ENCODE measurements around the gene NACC2. TPM values are rescaled to one million over a fixed set of nuclear protein-coding genes. Genes with fewer than 3 reads are reported as not detected.

Gene NACC2
- total RNA-seq, 1 donor from 2014 or later = 1.6 TPM

DNA sequence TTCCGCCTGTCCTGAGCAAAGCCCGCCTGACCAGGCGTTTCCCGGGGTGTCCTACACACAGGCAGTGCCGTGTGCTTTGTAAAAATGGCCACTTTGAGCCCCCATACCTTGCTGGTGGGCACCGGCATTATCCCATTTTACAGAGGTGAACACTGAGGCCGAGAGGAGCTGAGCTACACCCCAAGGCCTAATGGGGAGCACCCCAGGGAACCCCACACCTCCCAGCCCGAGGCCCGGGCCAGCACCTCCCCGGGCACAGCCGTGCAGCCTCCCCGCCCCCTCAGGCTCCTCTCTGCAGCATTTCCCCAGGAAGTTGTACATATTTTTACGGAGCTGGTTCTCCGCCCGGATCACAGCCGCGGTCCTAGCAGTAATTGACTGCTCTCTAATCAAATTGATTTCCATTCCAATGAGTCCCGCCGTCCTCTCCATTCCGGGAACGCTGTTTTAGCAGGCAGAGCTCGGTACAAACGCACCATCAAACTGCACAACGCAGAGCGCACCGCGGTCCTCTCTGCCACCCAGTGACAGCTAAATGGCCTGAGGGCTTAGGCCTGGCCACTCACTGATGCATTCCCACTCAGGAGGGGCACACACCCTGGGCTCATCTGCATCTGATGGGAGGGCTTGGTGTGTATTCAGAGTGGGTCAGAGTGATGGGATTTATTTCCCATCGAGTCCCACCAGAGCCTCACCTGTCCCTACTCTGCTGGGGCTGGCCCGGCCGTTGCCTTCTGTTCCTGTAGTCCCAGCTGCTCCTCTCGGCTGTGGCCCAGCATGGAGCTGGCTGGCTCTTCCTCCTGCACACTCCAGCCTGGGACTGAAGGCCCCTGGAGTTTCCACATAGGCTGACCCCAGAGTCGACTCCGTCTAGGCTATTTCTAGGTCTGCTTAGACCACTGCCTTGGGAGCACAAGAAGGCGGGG is 97.7 kb downstream of the NACC2 start:
- CTCF ChIA-PET = no interaction called here
- intact Hi-C loops (cut with micrococcal nuclease) = no loop called here
- Mint-ChIP-seq H3K36me3 (ENCODE audit: low read depth) (no peaks in the 10 kb centered on the region), H3K4me1 (peaks cover 6% of the 10 kb centered on the region), H3K27ac (no peak overlapping the region), H3K27me3 (no peaks in the 10 kb centered on the region), H3K9me3 (no peaks in the 10 kb centered on the region), H3K4me3 (no peak overlapping the region)
- POLR2A ChIA-PET = no interaction called here
- DNase-seq = no peak
- no peak for TF ChIP-seq CTCF (IDR thresholded peaks at IDR 0.05)
- ATAC-seq (ENCODE audit: low read depth) = no peak

DNA sequence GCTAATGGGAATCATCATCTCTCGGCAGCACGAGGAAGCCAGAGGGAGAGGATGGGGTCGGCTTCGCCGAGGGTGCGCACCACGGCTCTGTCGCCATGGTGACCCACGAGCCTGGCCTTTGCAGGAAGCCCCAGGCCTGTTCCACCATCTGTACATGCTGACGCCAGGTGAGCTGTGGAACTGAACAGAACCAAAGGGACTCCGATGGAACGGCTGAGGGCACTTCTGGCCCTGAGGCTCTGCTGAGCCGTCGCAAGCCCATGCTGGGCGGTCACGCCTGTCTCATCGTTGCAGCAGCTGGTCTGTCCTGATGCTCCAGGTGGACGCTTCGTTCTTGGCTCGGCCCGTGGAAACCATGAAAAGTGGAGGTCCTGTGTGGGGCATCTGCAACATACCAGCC is 99.3 kb downstream of the NACC2 start:
- DNase-seq = no peak
- no peaks in the 10 kb centered on the region for H3K27me3 Mint-ChIP-seq
- ChIA-PET POLR2A (interaction anchor here (0.6 kb wide), 1 partner anchor 49 kb away, joined by 3 read pairs; no protein-coding TSS in a partner anchor), CTCF (no interaction called here)
- ATAC-seq (ENCODE audit: low read depth) = no peak
- no peaks in the 10 kb centered on the region for H3K9me3 Mint-ChIP-seq
- peaks cover 12% of the 10 kb centered on the region for H3K4me1 Mint-ChIP-seq
- intact Hi-C loops (cut with micrococcal nuclease) = no loop called here
- no peak overlapping the region for H3K27ac Mint-ChIP-seq
- H3K4me3 Mint-ChIP-seq = no peak overlapping the region
- no peaks in the 10 kb centered on the region for H3K36me3 Mint-ChIP-seq (ENCODE audit: low read depth)
- no peak for TF ChIP-seq CTCF (IDR thresholded peaks at IDR 0.05)

DNA sequence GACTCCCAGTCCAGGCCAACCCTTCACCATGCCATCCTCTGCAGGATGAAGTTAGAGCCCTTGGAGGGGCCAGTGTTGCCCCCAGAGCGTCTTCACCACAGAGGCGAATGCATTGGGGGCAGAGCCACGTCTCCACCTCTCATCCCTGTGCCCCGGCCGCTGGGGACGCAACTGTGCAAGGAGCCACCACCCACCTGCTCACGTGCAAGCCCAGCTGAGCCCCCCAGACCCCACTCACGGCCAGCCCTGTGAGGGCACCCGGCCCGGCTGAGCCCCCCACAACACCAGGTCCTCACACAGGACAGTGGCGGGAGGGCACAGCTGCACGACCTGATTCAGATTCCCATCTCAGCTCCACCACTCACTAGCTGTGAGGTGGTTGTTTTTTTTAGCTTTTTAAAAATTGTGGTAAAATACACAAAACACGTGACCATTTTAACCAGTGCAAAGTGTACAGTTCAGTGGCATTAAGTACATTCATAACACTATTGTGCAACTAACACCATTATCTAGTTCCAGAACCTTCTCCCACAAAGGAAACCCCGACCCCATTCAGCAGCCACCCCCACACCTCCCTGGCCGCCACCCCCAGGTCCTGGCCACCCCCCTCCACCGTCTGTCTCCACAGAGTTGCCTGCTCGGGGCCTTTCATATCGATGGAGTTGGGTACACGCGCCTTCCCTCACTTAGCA is 100.4 kb downstream of the NACC2 start:
- intact Hi-C loops (cut with micrococcal nuclease) = no loop called here
- H3K9me3 Mint-ChIP-seq = no peaks in the 10 kb centered on the region
- ChIA-PET CTCF (no interaction called here), POLR2A (no interaction called here)
- no peak for TF ChIP-seq CTCF (IDR thresholded peaks at IDR 0.05)
- no peaks in the 10 kb centered on the region for H3K36me3 Mint-ChIP-seq (ENCODE audit: low read depth)
- H3K27me3 Mint-ChIP-seq = no peaks in the 10 kb centered on the region
- peaks cover 19% of the 10 kb centered on the region for H3K4me1 Mint-ChIP-seq
- ATAC-seq (ENCODE audit: low read depth) = no peak
- H3K4me3 Mint-ChIP-seq = no peak overlapping the region
- no peak for DNase-seq
- no peak overlapping the region for H3K27ac Mint-ChIP-seq

- ATAC-seq (ENCODE audit: low read depth) = no peak
- no peak overlapping the region for H3K4me3 Mint-ChIP-seq
- POLR2A ChIA-PET = no interaction called here
- DNase-seq = no peak
- TF ChIP-seq CTCF (IDR thresholded peaks at IDR 0.05) = no peak
- H3K36me3 Mint-ChIP-seq (ENCODE audit: low read depth) = no peaks in the 10 kb centered on the region
- peaks cover 20% of the 10 kb centered on the region for H3K4me1 Mint-ChIP-seq
- intact Hi-C loops (cut with micrococcal nuclease) = no loop called here
- H3K9me3 Mint-ChIP-seq = no peaks in the 10 kb centered on the region
- no peak overlapping the region for H3K27ac Mint-ChIP-seq
- CTCF ChIA-PET = interaction anchor here (1.1 kb wide), 1 partner anchor 129 kb away, joined by 4 read pairs; no protein-coding TSS in a partner anchor
- no peaks in the 10 kb centered on the region for H3K27me3 Mint-ChIP-seq
These were observed 101.2 kb downstream of the NACC2 start for GRCh38 chr9:135993765-135994500.

GRCh38 chr9:135993409-135993742 is 101.7 kb downstream of the NACC2 start:
- H3K4me3 Mint-ChIP-seq = no peak overlapping the region

More at GRCh38 chr9:135993409-135993742, 101.7 kb downstream of the NACC2 start:
- TF ChIP-seq CTCF (IDR thresholded peaks at IDR 0.05) = no peak
- Mint-ChIP-seq H3K27ac (no peak overlapping the region), H3K27me3 (no peaks in the 10 kb centered on the region), H3K36me3 (ENCODE audit: low read depth) (no peaks in the 10 kb centered on the region), H3K4me1 (peaks cover 20% of the 10 kb centered on the region), H3K9me3 (no peaks in the 10 kb centered on the region)
- ATAC-seq (ENCODE audit: low read depth) (no peak), DNase-seq (no peak)
- ChIA-PET CTCF (interaction anchor here (1.1 kb wide), 1 partner anchor 129 kb away, joined by 4 read pairs; no protein-coding TSS in a partner anchor), POLR2A (no interaction called here)
- intact Hi-C loops (cut with micrococcal nuclease) = no loop called here
